Nephron progenitor cell (in vitro differentiated cells): ENCODE results near the gene ASTN2.

Experiments
- DNase-seq: peaks from one replicate; pipeline ENCODE4 v3.0.0; 2021
- H3K27ac Mint-ChIP-seq: 2 replicates; pipeline ENCODE4 v1.8.0; 2021; ENCODE audit warnings: mild to moderate bottlenecking, moderate library complexity, mixed read lengths
- H3K27me3 Mint-ChIP-seq: 2 replicates; pipeline ENCODE4 v1.8.0; 2021; ENCODE audit warnings: mild to moderate bottlenecking, low read depth, mixed read lengths; ENCODE audit not compliant: poor library complexity
- H3K36me3 Mint-ChIP-seq: 2 replicates; pipeline ENCODE4 v1.8.0; 2021; ENCODE audit warnings: low read depth, mixed read lengths
- H3K4me1 Mint-ChIP-seq: 2 replicates; pipeline ENCODE4 v1.8.0; 2021; ENCODE audit warnings: mixed read lengths
- H3K4me3 Mint-ChIP-seq: 2 replicates; pipeline ENCODE4 v1.8.0; 2021; ENCODE audit warnings: mild to moderate bottlenecking, moderate library complexity, mixed read lengths
- H3K9me3 Mint-ChIP-seq: 2 replicates; pipeline ENCODE4 v1.8.0; 2021; ENCODE audit warnings: mild to moderate bottlenecking, moderate library complexity, mixed read lengths
- TF ChIP-seq, protein P1 (sequence below): fragments of 200-600 bp; sonication (generic); IDR thresholded peaks from 2 replicates; pipeline ENCODE4 v1.5.0; 2021; ENCODE audit warnings: antibody characterized with exemption

ASTN2 gene

GRCh38 chr9:117413346-117414219 is 1.3 kb downstream of the ASTN2 start:
- Mint-ChIP-seq H3K36me3 (no peaks in the 10 kb centered on the region), H3K4me3 (no peak overlapping the region), H3K4me1 (peaks cover 30% of the 10 kb centered on the region), H3K9me3 (no peaks in the 10 kb centered on the region), H3K27ac (no peak overlapping the region), H3K27me3 (peaks cover 46% of the 10 kb centered on the region)
- TF ChIP-seq, protein P1, sequence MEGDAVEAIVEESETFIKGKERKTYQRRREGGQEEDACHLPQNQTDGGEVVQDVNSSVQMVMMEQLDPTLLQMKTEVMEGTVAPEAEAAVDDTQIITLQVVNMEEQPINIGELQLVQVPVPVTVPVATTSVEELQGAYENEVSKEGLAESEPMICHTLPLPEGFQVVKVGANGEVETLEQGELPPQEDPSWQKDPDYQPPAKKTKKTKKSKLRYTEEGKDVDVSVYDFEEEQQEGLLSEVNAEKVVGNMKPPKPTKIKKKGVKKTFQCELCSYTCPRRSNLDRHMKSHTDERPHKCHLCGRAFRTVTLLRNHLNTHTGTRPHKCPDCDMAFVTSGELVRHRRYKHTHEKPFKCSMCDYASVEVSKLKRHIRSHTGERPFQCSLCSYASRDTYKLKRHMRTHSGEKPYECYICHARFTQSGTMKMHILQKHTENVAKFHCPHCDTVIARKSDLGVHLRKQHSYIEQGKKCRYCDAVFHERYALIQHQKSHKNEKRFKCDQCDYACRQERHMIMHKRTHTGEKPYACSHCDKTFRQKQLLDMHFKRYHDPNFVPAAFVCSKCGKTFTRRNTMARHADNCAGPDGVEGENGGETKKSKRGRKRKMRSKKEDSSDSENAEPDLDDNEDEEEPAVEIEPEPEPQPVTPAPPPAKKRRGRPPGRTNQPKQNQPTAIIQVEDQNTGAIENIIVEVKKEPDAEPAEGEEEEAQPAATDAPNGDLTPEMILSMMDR, result no peak
- peak; percentile 70 for DNase-seq

- DNase-seq, result peak; percentile 41
- TF ChIP-seq, protein P1, result no peak
- Mint-ChIP-seq H3K4me3 (no peak overlapping the region), H3K4me1 (peaks cover 30% of the 10 kb centered on the region), H3K36me3 (no peaks in the 10 kb centered on the region), H3K27ac (no peak overlapping the region), H3K27me3 (peaks cover 54% of the 10 kb centered on the region), H3K9me3 (no peaks in the 10 kb centered on the region)
Observed at GRCh38 chr9:117412841-117413240, 2.0 kb downstream of the ASTN2 start.

DNA sequence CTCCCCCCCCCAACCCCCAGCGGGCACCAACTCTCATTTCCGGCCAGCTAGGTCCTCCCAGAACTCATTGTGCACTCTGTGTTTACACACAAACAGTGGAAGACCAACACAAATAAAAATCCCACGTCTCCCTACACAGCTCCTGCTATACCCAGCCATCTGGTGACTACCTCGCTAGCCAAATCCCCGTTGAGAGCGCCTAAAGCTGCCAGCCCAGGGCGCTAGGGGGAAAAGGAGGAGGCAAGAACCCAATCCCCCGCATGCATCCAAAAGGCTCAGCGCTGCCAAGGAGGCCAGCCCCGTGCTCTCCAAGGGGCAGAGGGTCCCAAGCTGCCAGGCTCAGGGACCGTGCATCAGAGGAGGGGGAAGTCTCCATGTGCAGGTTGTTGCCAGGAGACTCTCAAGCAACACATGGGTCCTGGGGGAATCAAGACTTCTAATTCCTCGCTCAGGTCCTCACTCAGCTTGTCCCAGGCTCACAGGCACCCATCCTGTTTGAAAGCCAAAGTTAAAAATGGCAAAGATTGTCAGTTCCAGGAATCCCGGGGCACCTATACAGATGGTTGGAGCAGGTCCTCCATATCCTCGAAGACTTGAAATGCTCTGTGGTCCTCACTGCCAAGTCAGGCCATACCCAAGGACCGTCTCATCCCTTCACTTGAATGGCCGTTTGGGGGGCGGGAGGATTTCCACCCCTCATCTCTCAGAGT is 2.7 kb downstream of the ASTN2 start:
- Mint-ChIP-seq H3K4me3 (no peak overlapping the region), H3K36me3 (no peaks in the 10 kb centered on the region), H3K27ac (no peak overlapping the region), H3K27me3 (peaks cover 58% of the 10 kb centered on the region), H3K4me1 (peaks cover 30% of the 10 kb centered on the region), H3K9me3 (no peaks in the 10 kb centered on the region)
- TF ChIP-seq, protein P1, result no peak
- DNase-seq, result no peak

DNA sequence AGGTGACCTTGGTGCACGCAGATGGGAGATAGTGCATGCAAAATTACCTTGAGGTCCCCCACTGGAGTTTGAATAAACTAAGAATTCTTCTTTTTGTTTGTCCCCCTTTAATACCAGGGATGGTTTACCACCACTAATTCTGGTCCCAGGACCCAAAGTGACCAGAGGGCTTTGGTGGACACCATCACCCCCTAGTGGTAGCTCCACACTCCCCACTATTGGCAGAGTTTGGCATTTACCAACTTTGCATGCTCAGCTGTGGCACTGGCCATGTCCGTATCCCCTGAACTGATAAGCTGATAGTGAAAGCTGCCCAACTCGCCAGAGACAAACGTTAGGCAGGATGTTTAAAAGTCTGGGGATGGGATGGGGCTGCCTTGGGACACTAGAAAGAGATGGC is 3.3 kb downstream of the ASTN2 start:
- no peaks in the 10 kb centered on the region for H3K36me3 Mint-ChIP-seq
- peak; percentile 70 for DNase-seq
- peaks cover 30% of the 10 kb centered on the region for H3K4me1 Mint-ChIP-seq
- peaks cover 61% of the 10 kb centered on the region for H3K27me3 Mint-ChIP-seq
- no peak overlapping the region for H3K27ac Mint-ChIP-seq
- TF ChIP-seq, protein P1, result peak; percentile 80
- H3K9me3 Mint-ChIP-seq, result no peaks in the 10 kb centered on the region
- H3K4me3 Mint-ChIP-seq, result peak overlapping the region; percentile 61

- no peak for DNase-seq
- TF ChIP-seq, protein P1, result no peak
- Mint-ChIP-seq H3K27ac (no peak overlapping the region), H3K4me3 (no peak overlapping the region), H3K27me3 (peaks cover 65% of the 10 kb centered on the region), H3K9me3 (no peaks in the 10 kb centered on the region), H3K36me3 (no peaks in the 10 kb centered on the region), H3K4me1 (peaks cover 30% of the 10 kb centered on the region)
Observed at GRCh38 chr9:117409321-117409720, 5.5 kb downstream of the ASTN2 start.
